Measurements from ENCODE around the gene JKAMP. TPM values are rescaled to one million over a fixed set of nuclear protein-coding genes. Genes with fewer than 3 reads are reported as not detected.

JKAMP gene
- total and polyA plus RNA-seq, 12 donors: 19.6 to 31.9 (median 26.4) TPM

GRCh38 chr14:59465316-59466135 lies 18.8 kb upstream of the JKAMP start, which contains the start of gene GPR135:
GPR135 (minus strand) TSS chr14:59465380; CDS start chr14:59465226, 154 bp downstream.
- intact Hi-C loops (cut with DNase I): no loop called here

GRCh38 chr14:59474172-59474571 lies 10.1 kb upstream of the JKAMP start:
- H3K9me3 ChIP-seq: no peaks in the 10 kb centered on the region
- H3K27ac ChIP-seq: no peak overlapping the region
- peak in 1 of 8 donors; percentile 20 for ATAC-seq
- H3K4me3 ChIP-seq: no peak overlapping the region
- WGBS, 2 donors: 44 to 50% methylated on average over 1 of the region's 1 CpG
- no peak for DNase-seq
- H3K27me3 ChIP-seq: no peaks in the 10 kb centered on the region
- peaks cover 0 to 94% (median 15%) of the 10 kb centered on the region in 9 donors for H3K36me3 ChIP-seq
- H3K4me1 ChIP-seq: peaks cover 0 to 16% (median 0%) of the 10 kb centered on the region in 9 donors
- no peak for TF ChIP-seq CTCF (IDR thresholded peaks at IDR 0.05)
- intact Hi-C loops (cut with DNase I): no loop called here

More at GRCh38 chr14:59465316-59466135, 18.8 kb upstream of the JKAMP start, which contains the start of gene GPR135:
- ATAC-seq (peak; percentile 50 to 71 (median 63)), DNase-seq (peak in 1 of 2 donors; percentile 62)
- H3K4me3 ChIP-seq: peak within 1 kb of the TSS; percentile 64 to 91 (median 70)
- peaks cover 5 to 16% (median 10%) of the 10 kb centered on the region in 9 donors for H3K4me1 ChIP-seq
- WGBS, 2 donors: 19 to 21% methylated on average over 40 of the region's 40 CpGs
- TF ChIP-seq CTCF (IDR thresholded peaks at IDR 0.05): no peak
- H3K36me3 ChIP-seq: peaks cover 0 to 25% (median 0%) of the 10 kb centered on the region in 9 donors
- H3K9me3 ChIP-seq: no peaks in the 10 kb centered on the region
- H3K27ac ChIP-seq: peak within 1 kb of the TSS in 9 of 10 donors; percentile 41 to 65 (median 60)
- peaks cover 0 to 22% (median 0%) of the 10 kb centered on the region in 7 donors for H3K27me3 ChIP-seq

GRCh38 chr14:59475709-59476108 lies 8.6 kb upstream of the JKAMP start:
- no peak for TF ChIP-seq CTCF (IDR thresholded peaks at IDR 0.05)
- intact Hi-C loops (cut with DNase I): no loop called here
- H3K9me3 ChIP-seq: no peaks in the 10 kb centered on the region
- DNase-seq (peak in 1 of 2 donors; percentile 11), ATAC-seq (peak in 6 of 8 donors; percentile 4 to 71 (median 45))
- peaks cover 0 to 29% (median 8%) of the 10 kb centered on the region in 9 donors for H3K4me1 ChIP-seq
- H3K27ac ChIP-seq: peak overlapping the region in 1 of 10 donors; percentile 7
- H3K36me3 ChIP-seq: peaks cover 0 to 82% (median 15%) of the 10 kb centered on the region in 9 donors
- H3K4me3 ChIP-seq: no peak overlapping the region
- no peaks in the 10 kb centered on the region for H3K27me3 ChIP-seq
- 52 to 56% methylated on average over 1 of the region's 1 CpG for WGBS, 2 donors

- no peak for ATAC-seq
- Histone ChIP-seq H3K27me3 (no peaks in the 10 kb centered on the region), H3K4me1 (peaks cover 3 to 56% (median 35%) of the 10 kb centered on the region in 9 donors), H3K9me3 (no peaks in the 10 kb centered on the region), H3K27ac (no peak overlapping the region), H3K36me3 (peaks cover 0 to 56% (median 9%) of the 10 kb centered on the region in 9 donors), H3K4me3 (no peak overlapping the region)
- no peak for DNase-seq
- WGBS, 2 donors: 94 to 99% methylated on average over 3 of the region's 3 CpGs
- TF ChIP-seq CTCF (IDR thresholded peaks at IDR 0.05): no peak
- intact Hi-C loops (cut with DNase I): no loop called here
Observed at GRCh38 chr14:59478540-59478939, 5.8 kb upstream of the JKAMP start.
